GM19467 (cell line): ENCODE measurements around the gene TIMM23B.
"Not testable (repeated sequence)": the region's sequence is repeated elsewhere in the genome, so short reads cannot be mapped to it uniquely, and the experiment has no call there.

Experiments used
- ATAC-seq: cut with Tn5 transposase; IDR thresholded peaks from one replicate; pipeline ENCODE4 v1.9.1; 2021; ENCODE audit warnings: mild to moderate bottlenecking, moderate library complexity; ENCODE audit not compliant: unreplicated experiment

Gene TIMM23B

GRCh38 chr10:49972094-49972493 is 30.2 kb downstream of the TIMM23B start:
- ATAC-seq, result not testable (repeated sequence)

- not testable (repeated sequence) for ATAC-seq
Measured at GRCh38 chr10:49977756-49978155, 35.9 kb downstream of the TIMM23B start.

- not testable (repeated sequence) for ATAC-seq
Measured at GRCh38 chr10:49987207-49987606, 45.4 kb downstream of the TIMM23B start.

- not testable (repeated sequence) for ATAC-seq
Measured at GRCh38 chr10:49988376-49988775, 46.5 kb downstream of the TIMM23B start, which contains the start of gene AGAP6. Gene AGAP6, plus strand, starts transcription at chr10:49988406. Its CDS starts 310 bp downstream, at chr10:49988716.

GRCh38 chr10:49995321-49995720 is 53.5 kb downstream of the TIMM23B start:
- ATAC-seq, result not testable (repeated sequence)

- not testable (repeated sequence) for ATAC-seq
Measured at GRCh38 chr10:50014024-50014423, 72.2 kb downstream of the TIMM23B start.

GRCh38 chr10:50015596-50016220 is 73.9 kb downstream of the TIMM23B start:
- not testable (repeated sequence) for ATAC-seq

GRCh38 chr10:50016926-50017325 is 75.1 kb downstream of the TIMM23B start:
- ATAC-seq, result not testable (repeated sequence)

GRCh38 chr10:50017646-50018045 is 75.8 kb downstream of the TIMM23B start:
- not testable (repeated sequence) for ATAC-seq

GRCh38 chr10:50019279-50019678 is 77.4 kb downstream of the TIMM23B start:
- ATAC-seq, result not testable (repeated sequence)

- not testable (repeated sequence) for ATAC-seq
Measured at GRCh38 chr10:50020451-50021024, 78.7 kb downstream of the TIMM23B start.

GRCh38 chr10:50021646-50022045 is 79.8 kb downstream of the TIMM23B start:
- ATAC-seq, result no peak
